Retina (tissue), 1 donor: Measurements from ENCODE around the gene RSBN1.
"Not testable (repeated sequence)": the region's sequence is repeated elsewhere in the genome, so short reads cannot be mapped to it uniquely, and the experiment has no call there.

Experiments
- DNase-seq: peaks from one replicate; pipeline ENCODE4 v3.0.0-alpha.2; 2016

Gene RSBN1

DNA sequence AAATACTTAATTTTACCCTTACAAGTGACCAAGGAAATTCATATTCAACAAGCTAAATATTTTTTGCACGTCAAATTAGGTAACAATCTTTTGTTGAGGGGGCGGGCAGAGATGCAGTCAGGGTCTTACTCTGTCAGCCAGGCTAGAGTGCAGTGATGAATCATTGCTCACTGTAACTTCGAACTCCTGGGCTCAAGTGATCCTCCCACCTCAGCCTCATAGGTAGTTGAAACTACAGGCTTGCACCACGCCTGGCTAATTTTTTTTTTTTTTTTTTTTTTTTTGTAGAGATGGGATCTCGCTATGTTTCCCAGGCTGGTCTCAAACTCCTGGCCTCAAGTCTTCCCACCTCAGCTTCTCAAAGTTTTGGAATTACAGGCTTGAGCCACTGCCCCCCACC, 79.5 kb downstream of the RSBN1 start:
- DNase-seq, result no peak

- DNase-seq, result no peak
Measured at GRCh38 chr1:113721010-113721409, 91.3 kb downstream of the RSBN1 start.

DNA sequence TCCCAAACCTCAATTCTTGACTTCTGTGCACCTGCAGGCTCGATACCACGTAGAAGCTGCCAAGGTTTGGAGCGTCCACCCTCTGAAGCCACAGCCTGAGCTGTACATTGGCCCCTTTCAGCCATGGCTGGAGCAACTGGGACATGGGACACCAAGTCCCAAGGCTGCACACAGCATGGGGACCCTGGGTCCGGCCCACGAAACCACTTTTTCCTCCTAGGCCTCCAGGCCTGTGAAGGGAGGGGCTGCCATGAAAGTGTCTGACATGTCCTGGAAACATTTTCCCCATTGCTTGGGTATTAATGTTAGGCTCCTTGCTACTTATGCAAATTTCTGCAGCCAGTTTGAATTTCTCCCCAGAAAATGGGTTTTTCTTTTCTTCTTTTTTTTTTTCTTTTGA, 93.7 kb downstream of the RSBN1 start:
- not testable (repeated sequence) for DNase-seq

- not testable (repeated sequence) for DNase-seq
Measured at GRCh38 chr1:113717506-113717905, 94.8 kb downstream of the RSBN1 start.

DNA sequence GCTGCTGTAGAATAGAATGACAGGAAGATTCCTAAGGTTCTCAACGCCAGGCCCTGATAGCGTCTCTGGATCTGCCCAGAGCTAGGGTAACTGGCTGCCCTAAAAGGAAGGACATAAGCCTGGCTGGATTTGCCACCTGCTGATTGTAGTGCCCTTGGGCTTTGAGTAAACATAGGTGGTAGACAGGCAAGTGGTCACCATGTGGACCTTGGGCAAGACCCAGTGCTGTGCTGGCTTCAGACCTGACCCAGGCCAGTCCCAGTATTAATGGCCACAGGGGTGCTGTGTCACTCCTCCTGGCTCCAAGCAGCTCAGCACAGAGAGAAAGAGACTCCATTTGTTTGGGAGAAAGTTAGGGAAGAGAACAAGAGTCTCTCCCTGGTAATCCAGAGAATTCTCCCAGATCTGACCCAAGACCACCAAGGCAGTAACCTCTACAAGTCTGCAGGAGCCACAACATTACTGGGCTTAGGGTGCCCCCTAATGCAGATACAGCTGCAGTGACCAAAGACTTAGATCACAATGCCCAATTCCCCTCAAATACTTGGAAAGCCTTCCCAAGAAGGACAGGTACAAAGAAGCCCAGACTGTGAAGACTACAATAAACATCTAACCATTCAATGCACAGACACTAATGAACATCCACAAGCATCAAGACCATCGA, 97.5 kb downstream of the RSBN1 start:
- no peak for DNase-seq
